H1 (cell line): ENCODE measurements around the gene MACROD1.

Source experiments
- ASH2L ChIP-seq: fragments of 200-600, 300-600 bp; sonication (generic); IDR thresholded peaks from one replicate; pipeline ENCODE4 v1.7.1; 2017; ENCODE audit warnings: low read length
- EGR1 ChIP-seq: IDR thresholded peaks from 2 replicates; pipeline ENCODE4 v1.6.1; 2011; ENCODE audit warnings: low read depth, low read length, borderline replicate concordance
- EP300 ChIP-seq, 2 experiments: IDR thresholded peaks; 1 replicate in 1 of 2; 2 replicates in 1 of 2; pipeline ENCODE4 v1.6.1; 2011 to 2012; ENCODE audit warnings: low read depth in 2 of 2, low read length in 2 of 2, mild to moderate bottlenecking in 2 of 2, borderline replicate concordance in 1 of 2, inconsistent platforms in 1 of 2, moderate library complexity in 1 of 2
- FOSL1 ChIP-seq: IDR thresholded peaks from 2 replicates; pipeline ENCODE4 v1.6.1; 2011; ENCODE audit warnings: mild to moderate bottlenecking, low read depth, low read length, moderate library complexity; ENCODE audit not compliant: insufficient read depth
- HDAC6 ChIP-seq: IDR thresholded peaks from one replicate; pipeline ENCODE4 v1.7.1; 2012; ENCODE audit warnings: low read depth, mild to moderate bottlenecking, inconsistent platforms, low read length, moderate library complexity
- RNF2 ChIP-seq: fragments of 200-900, 300-1000 bp; sonication (generic); IDR thresholded peaks from 2 replicates; pipeline ENCODE4 v1.7.1; 2016; ENCODE audit warnings: borderline replicate concordance, low read depth, mild to moderate bottlenecking, antibody characterized with exemption, low read length; ENCODE audit not compliant: poor library complexity, severe bottlenecking; ENCODE audit errors: missing control alignments
- SUZ12 ChIP-seq: fragments of 200-600 bp; sonication (generic); IDR thresholded peaks from 2 replicates; pipeline ENCODE4 v1.6.1; 2012; ENCODE audit warnings: mild to moderate bottlenecking, inconsistent platforms, low read length, moderate library complexity, mixed read lengths
- TAF7 ChIP-seq: optimal IDR thresholded peaks from 2 replicates; pipeline ENCODE3; 2011; ENCODE audit warnings: low read depth, mild to moderate bottlenecking, inconsistent platforms, low read length, moderate library complexity, borderline replicate concordance
- YY1 ChIP-seq: IDR thresholded peaks from 2 replicates; pipeline ENCODE4 v1.6.1; 2011; ENCODE audit warnings: low read depth, mild to moderate bottlenecking, low read length
- TF ChIP-seq, protein P1 (sequence below), 3 experiments: IDR thresholded peaks; 1 replicate in 2 of 3; 2 replicates in 1 of 3; pipeline versions ENCODE4 v1.5.1 to v1.6.1; 2011; ENCODE audit warnings: low read length in 3 of 3, mild to moderate bottlenecking in 3 of 3, inconsistent platforms in 2 of 3, low read depth in 1 of 3, moderate library complexity in 1 of 3; ENCODE audit not compliant: insufficient read depth in 1 of 3; ENCODE audit errors: control extremely low read depth in 1 of 3

DNA sequence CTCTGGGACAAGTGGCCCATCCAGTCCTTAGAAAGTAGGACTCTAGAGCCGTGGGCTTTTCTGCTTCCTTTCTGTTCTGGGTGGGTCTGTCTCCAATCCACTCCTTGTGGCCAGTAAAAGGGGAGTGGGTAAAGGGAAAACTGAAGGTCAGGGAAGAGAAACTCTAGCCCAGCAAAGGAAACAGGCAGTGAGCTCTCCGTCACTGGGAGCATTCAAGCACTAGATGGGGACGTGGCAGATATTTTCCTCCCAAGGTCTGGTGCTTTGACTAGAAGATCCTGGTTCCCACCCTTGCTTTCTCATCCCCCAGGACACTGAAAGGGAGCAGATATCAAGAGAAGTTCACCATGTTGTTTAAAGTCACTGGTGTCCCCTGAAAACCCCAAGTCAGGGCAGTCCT lies 42.2 kb downstream of the MACROD1 start:
- TF ChIP-seq, protein P1, sequence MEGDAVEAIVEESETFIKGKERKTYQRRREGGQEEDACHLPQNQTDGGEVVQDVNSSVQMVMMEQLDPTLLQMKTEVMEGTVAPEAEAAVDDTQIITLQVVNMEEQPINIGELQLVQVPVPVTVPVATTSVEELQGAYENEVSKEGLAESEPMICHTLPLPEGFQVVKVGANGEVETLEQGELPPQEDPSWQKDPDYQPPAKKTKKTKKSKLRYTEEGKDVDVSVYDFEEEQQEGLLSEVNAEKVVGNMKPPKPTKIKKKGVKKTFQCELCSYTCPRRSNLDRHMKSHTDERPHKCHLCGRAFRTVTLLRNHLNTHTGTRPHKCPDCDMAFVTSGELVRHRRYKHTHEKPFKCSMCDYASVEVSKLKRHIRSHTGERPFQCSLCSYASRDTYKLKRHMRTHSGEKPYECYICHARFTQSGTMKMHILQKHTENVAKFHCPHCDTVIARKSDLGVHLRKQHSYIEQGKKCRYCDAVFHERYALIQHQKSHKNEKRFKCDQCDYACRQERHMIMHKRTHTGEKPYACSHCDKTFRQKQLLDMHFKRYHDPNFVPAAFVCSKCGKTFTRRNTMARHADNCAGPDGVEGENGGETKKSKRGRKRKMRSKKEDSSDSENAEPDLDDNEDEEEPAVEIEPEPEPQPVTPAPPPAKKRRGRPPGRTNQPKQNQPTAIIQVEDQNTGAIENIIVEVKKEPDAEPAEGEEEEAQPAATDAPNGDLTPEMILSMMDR (IDR thresholded peaks at IDR 0.05; ENCODE audit: control extremely low read depth in 1 of 3, insufficient read depth in 1 of 3, low read depth in 1 of 3, low read length in 3 of 3), result no peak
- TF ChIP-seq TAF7 (no peak), HDAC6 (no peak), YY1 (no peak), FOSL1 (no peak), SUZ12 (no peak), RNF2 (no peak), ASH2L (no peak), EP300 (IDR thresholded peaks at IDR 0.05; ENCODE audit: borderline replicate concordance in 1 of 2, low read depth in 2 of 2, low read length in 2 of 2) (no peak), EGR1 (no peak)
